Ishikawa (cell line): ENCODE results near the gene POLN.

Experiments
- CEBPB ChIP-seq: IDR thresholded peaks from 2 replicates; pipeline ENCODE4 v1.6.1; 2012
- CREB1 ChIP-seq: IDR thresholded peaks from 2 replicates; pipeline ENCODE4 v1.6.1; 2012; ENCODE audit warnings: low read depth
- EGR1 ChIP-seq: IDR thresholded peaks from 2 replicates; pipeline ENCODE4 v1.6.1; 2012
- EP300 ChIP-seq: IDR thresholded peaks from 2 replicates; pipeline ENCODE4 v1.6.1; 2012; ENCODE audit warnings: borderline replicate concordance
- FOXM1 ChIP-seq: IDR thresholded peaks from 2 replicates; pipeline ENCODE4 v1.6.1; 2012; ENCODE audit warnings: low read depth, borderline replicate concordance
- NFIC ChIP-seq: IDR thresholded peaks from 2 replicates; pipeline ENCODE4 v1.6.1; 2012
- RAD21 ChIP-seq: IDR thresholded peaks from 2 replicates; pipeline ENCODE4 v1.6.1; 2012; ENCODE audit warnings: low read depth
- REST ChIP-seq: IDR thresholded peaks from 2 replicates; pipeline ENCODE4 v1.6.1; 2012; ENCODE audit warnings: low read depth, mild to moderate bottlenecking
- TAF1 ChIP-seq: IDR thresholded peaks from 2 replicates; pipeline ENCODE4 v1.6.1; 2012; ENCODE audit warnings: low read depth, mild to moderate bottlenecking
- TCF12 ChIP-seq: IDR thresholded peaks from 2 replicates; pipeline ENCODE4 v1.6.1; 2012; ENCODE audit warnings: low read depth
- TEAD4 ChIP-seq: IDR thresholded peaks from 2 replicates; pipeline ENCODE4 v1.6.1; 2012
- USF1 ChIP-seq: IDR thresholded peaks from 2 replicates; pipeline ENCODE4 v1.6.1; 2012
- YY1 ChIP-seq: IDR thresholded peaks from 2 replicates; pipeline ENCODE4 v1.6.1; 2012; ENCODE audit warnings: low read depth
- ZBTB7A ChIP-seq: IDR thresholded peaks from 2 replicates; pipeline ENCODE4 v1.6.1; 2012; ENCODE audit warnings: low read depth
- TF ChIP-seq, protein P1 (sequence below): IDR thresholded peaks from 2 replicates; pipeline ENCODE4 v1.6.1; 2012

POLN gene

GRCh38 chr4:2075171-2075986 lies 166.5 kb downstream of the POLN start:
- TF ChIP-seq TCF12: no peak

DNA sequence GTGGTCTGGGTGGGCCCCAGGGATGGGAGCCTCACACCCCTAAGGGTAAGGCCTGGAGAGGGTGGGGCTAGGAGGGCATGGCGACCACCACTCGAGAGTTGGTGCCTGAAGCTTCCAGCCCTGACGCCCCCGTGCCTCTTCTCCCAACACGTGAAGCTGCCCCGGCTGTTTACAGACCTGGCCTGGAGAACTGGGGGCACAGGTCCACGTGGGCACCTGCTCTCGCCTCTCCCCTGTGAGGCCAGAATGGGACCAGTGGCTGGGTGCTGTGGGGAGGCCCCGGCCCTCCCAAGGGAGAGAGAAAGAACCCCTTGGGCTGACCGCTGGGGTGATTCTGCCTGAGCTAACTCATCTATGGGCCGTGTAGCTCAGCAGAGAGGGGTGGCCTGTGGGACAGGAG lies 167.3 kb downstream of the POLN start:
- no peak for TF ChIP-seq REST
- TF ChIP-seq CEBPB: no peak
- no peak for TF ChIP-seq FOXM1
- no peak for TF ChIP-seq TCF12
- no peak for TF ChIP-seq CREB1
- no peak for TF ChIP-seq EGR1
- TF ChIP-seq TAF1: no peak
- TF ChIP-seq USF1: no peak
- TF ChIP-seq RAD21: no peak
- no peak for TF ChIP-seq TEAD4
- no peak for TF ChIP-seq NFIC
- no peak for TF ChIP-seq YY1
- TF ChIP-seq, protein P1, sequence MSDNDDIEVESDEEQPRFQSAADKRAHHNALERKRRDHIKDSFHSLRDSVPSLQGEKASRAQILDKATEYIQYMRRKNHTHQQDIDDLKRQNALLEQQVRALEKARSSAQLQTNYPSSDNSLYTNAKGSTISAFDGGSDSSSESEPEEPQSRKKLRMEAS: no peak
- no peak for TF ChIP-seq ZBTB7A

GRCh38 chr4:2073808-2074481 lies 168.0 kb downstream of the POLN start:
- TF ChIP-seq USF1 (no peak), TEAD4 (no peak), TCF12 (no peak), FOXM1 (no peak), NFIC (no peak), EP300 (no peak), TAF1 (no peak), RAD21 (no peak), CEBPB (no peak), REST (no peak), YY1 (no peak), ZBTB7A (no peak), CREB1 (no peak), EGR1 (no peak)
- TF ChIP-seq, protein P1: no peak

DNA sequence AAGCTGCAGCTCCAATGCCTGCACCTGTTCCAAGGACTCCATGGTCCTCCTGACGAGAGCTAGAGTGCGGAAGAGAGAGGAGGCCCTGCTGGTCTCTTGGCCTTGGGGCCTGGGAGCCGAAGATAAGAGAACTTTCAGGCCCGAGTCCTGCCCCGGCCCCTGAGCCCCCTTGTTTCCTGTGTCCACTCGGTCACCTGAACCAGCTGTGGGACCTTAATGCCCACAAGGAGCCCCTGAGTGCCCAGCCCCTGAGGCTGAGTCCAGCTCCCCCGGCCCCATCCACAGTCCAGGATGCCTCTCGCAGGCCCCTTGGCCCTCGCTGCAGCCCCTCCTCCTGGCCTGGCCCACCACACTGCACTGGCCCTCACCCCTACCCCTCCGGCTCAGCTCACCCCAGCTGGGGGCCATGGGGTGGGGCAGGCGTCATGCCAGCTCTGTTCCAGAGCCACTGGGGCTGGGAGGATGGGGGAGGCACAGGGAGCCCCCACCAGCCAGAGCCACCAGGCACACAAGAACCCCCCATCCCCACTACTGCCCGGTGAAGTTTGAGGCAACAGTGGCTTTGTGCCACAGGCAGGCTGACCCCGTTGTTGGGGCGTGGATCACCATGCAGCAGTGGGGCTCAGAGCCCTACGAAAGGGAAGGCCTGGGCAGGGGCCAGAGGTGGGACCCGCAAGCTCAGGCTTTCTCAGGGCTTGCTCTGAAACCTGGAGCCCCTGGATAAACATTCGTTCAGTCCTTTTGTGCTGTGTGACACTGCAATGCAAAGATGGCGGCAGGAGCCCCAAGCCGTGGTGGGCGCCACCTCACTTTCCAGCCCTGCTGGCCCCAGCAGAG lies 168.7 kb downstream of the POLN start:
- TF ChIP-seq CREB1: no peak

GRCh38 chr4:2071912-2072867 lies 169.7 kb downstream of the POLN start:
- TF ChIP-seq ZBTB7A (no peak; the same call in none of the 2 replicates), CREB1 (no peak), TEAD4 (peak; percentile 36), EP300 (peak; percentile 71), CEBPB (no peak), NFIC (peak; percentile 48; the same call in 1 of the 2 replicates), REST (no peak), FOXM1 (no peak), USF1 (no peak), RAD21 (peak; percentile 21; the same call in 1 of the 2 replicates), EGR1 (peak; percentile 32; the same call in 1 of the 2 replicates), TCF12 (peak; percentile 70), YY1 (peak; percentile 70), TAF1 (no peak)
- TF ChIP-seq, protein P1: peak; percentile 35
